ENCODE results near the gene B2M. TPM values are rescaled to one million over a fixed set of nuclear protein-coding genes. Genes with fewer than 3 reads are reported as not detected.
"Not testable (repeated sequence)": the region's sequence is repeated elsewhere in the genome, so short reads cannot be mapped to it uniquely, and the experiment has no call there.

Gene B2M
- total RNA-seq, 1 donor from 2014 or later, result 4,741 TPM

DNA sequence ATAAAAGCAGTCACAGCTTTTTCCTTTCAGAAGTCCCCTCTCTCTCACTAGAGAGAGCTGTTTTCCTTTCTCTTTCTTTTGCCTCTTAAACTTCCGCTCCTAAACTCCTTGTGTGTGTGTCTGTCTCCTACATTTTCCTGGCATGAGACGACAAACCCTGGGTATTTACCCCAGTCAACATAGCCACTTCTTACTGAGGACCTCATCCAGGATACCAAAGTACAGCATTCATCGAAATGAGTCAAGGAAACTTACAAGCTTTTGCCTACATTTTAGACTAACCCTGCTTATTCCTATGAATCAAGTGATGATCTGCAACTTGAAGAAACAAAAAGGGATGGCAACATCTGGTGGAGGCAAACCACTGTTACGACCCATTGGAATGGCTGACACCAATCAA, 16.9 kb upstream of the B2M start:
- DNase-seq (no peak), ATAC-seq (no peak)
- Histone ChIP-seq H3K27me3 (ENCODE audit: low read depth) (no peaks in the 10 kb centered on the region), H3K36me3 (no peaks in the 10 kb centered on the region), H3K27ac (no peak overlapping the region), H3K4me1 (no peaks in the 10 kb centered on the region), H3K4me3 (no peak overlapping the region), H3K9me3 (peaks cover under 1% of the 10 kb centered on the region)
- intact Hi-C loops (cut with DNase I), result no loop called here
- TF ChIP-seq, protein P1, sequence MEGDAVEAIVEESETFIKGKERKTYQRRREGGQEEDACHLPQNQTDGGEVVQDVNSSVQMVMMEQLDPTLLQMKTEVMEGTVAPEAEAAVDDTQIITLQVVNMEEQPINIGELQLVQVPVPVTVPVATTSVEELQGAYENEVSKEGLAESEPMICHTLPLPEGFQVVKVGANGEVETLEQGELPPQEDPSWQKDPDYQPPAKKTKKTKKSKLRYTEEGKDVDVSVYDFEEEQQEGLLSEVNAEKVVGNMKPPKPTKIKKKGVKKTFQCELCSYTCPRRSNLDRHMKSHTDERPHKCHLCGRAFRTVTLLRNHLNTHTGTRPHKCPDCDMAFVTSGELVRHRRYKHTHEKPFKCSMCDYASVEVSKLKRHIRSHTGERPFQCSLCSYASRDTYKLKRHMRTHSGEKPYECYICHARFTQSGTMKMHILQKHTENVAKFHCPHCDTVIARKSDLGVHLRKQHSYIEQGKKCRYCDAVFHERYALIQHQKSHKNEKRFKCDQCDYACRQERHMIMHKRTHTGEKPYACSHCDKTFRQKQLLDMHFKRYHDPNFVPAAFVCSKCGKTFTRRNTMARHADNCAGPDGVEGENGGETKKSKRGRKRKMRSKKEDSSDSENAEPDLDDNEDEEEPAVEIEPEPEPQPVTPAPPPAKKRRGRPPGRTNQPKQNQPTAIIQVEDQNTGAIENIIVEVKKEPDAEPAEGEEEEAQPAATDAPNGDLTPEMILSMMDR (IDR thresholded peaks at IDR 0.05), result no peak

DNA sequence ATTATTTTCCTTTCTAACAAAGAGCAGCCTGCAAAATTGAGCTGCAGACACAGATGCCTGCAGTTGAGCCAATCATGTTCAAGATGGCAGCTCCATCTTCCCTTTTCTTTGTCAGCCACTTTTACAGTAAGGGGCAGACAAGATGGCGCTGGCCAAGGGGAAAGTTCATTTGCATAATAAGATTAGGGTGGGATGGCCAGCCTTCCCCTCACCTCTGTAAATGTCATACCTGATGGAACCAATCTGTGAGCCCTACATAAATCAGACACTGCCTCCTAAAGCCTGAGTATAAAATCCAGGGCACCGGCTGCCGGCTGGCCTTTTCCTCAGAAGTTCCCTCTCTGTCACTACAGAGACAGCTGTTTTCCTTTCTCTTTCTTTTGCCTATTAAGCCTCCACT, 16.0 kb upstream of the B2M start:
- no peaks in the 10 kb centered on the region for H3K4me1 ChIP-seq
- DNase-seq (no peak), ATAC-seq (no peak)
- no peak overlapping the region for H3K4me3 ChIP-seq
- no peak overlapping the region for H3K27ac ChIP-seq
- intact Hi-C loops (cut with DNase I), result no loop called here
- TF ChIP-seq, protein P1 (IDR thresholded peaks at IDR 0.05), result no peak
- no peaks in the 10 kb centered on the region for H3K36me3 ChIP-seq
- H3K27me3 ChIP-seq (ENCODE audit: low read depth), result no peaks in the 10 kb centered on the region
- H3K9me3 ChIP-seq, result peaks cover 9% of the 10 kb centered on the region

DNA sequence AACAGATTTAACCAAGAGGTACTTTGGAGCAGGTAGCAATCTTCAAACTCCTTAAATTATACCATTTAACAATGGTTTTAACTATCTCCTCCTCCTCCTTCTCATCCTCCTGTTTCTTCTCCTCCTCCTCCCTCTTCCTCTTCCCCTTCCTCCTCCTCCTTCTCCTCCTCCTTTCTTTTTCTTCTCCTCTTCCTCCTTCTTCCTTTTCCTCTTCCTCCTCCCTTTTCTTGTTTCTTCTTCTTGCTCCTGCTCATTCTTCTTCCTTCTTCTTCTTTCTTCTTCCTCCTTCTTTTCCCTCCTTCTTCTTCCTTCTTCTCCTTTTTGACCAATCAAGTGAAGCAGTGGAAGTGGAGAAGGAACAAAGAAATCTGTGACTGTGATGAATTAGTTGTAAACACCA, 14.3 kb upstream of the B2M start:
- Histone ChIP-seq H3K27me3 (ENCODE audit: low read depth) (no peaks in the 10 kb centered on the region), H3K9me3 (peaks cover 11% of the 10 kb centered on the region), H3K4me1 (no peaks in the 10 kb centered on the region), H3K4me3 (no peak overlapping the region), H3K36me3 (no peaks in the 10 kb centered on the region), H3K27ac (no peak overlapping the region)
- intact Hi-C loops (cut with DNase I), result no loop called here
- DNase-seq (no peak), ATAC-seq (no peak)
- TF ChIP-seq, protein P1 (IDR thresholded peaks at IDR 0.05), result no peak

DNA sequence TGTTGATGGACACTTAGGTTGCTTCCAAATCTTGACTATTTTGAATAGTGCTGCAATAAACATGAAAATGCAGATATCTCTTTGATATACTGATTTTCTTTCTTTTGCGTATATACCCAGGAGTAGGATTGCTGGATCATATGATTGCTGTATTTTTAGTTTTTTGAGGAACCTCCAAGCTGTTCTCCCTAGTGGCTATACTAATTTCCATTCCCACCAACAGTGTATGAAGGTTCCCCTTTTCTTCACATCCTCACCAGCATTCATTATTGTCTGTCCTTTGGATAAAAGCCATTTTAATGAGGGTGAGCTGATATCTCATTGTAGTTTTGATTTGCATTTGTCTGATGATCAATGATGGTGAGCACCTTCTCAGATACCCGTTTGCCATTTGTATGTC, 12.7 kb upstream of the B2M start:
- TF ChIP-seq, protein P1 (IDR thresholded peaks at IDR 0.05), result no peak
- no peak for ATAC-seq
- Histone ChIP-seq H3K27me3 (ENCODE audit: low read depth) (no peaks in the 10 kb centered on the region), H3K4me1 (no peaks in the 10 kb centered on the region), H3K27ac (no peak overlapping the region), H3K9me3 (peaks cover 11% of the 10 kb centered on the region), H3K36me3 (no peaks in the 10 kb centered on the region), H3K4me3 (no peak overlapping the region)
- DNase-seq, result no peak
- intact Hi-C loops (cut with DNase I), result no loop called here

DNA sequence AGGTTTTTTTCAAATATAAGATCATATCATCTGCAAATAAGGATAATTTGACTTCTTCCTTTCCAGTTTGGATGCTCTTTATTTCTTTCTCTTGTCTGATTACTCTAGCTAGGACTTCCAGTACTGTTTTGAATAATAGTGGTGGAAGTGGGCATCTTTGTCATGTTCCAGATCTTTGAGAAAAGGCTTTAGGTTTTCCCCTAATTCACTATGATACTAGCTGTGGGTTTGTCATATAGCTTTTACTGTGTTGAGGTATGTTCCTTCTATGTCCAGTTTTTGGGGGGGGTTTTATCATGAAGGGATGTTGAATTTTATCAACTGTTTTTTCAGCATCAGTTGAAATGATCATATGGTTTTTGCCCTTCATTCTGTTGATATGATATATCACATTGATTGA, 10.6 kb upstream of the B2M start:
- H3K9me3 ChIP-seq, result peaks cover 11% of the 10 kb centered on the region
- H3K27ac ChIP-seq; ATAC-seq; H3K36me3 ChIP-seq; H3K4me3 ChIP-seq; DNase-seq; intact Hi-C loops (cut with DNase I); H3K27me3 ChIP-seq (ENCODE audit: low read depth); H3K4me1 ChIP-seq: not testable (repeated sequence)

DNA sequence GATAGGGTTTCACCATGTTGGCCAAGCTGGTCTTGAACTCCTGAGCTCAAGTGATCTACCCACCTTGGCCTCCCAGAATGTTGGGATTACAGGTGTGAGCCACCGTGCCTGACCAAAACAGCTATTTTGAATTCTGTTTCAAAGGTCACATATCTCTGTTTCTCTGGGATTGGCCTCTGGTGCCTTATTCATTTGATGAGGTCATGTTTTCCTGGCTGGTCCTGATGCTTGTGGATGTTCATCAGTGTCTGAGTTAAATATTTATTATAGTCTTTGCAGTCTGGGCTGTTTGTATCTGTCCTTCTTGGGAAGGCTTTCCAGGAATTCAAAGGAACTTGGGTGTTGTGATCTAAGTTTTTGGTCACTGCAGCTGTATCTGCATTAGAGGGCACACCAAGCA, 5.3 kb upstream of the B2M start:
- DNase-seq (no peak), ATAC-seq (no peak)
- Histone ChIP-seq H3K36me3 (no peaks in the 10 kb centered on the region), H3K4me1 (peaks cover 26% of the 10 kb centered on the region), H3K27me3 (ENCODE audit: low read depth) (no peaks in the 10 kb centered on the region), H3K4me3 (no peak overlapping the region), H3K27ac (no peak overlapping the region), H3K9me3 (no peaks in the 10 kb centered on the region)
- TF ChIP-seq, protein P1 (IDR thresholded peaks at IDR 0.05), result no peak
- intact Hi-C loops (cut with DNase I), result no loop called here

Data from lower lobe of right lung (tissue), 2 donors.